Sigmoid colon (tissue), 7 donors: ENCODE measurements around the gene UBR3. TPM values are rescaled to one million over a fixed set of nuclear protein-coding genes. Genes with fewer than 3 reads are reported as not detected.

Experiments used
- DNase-seq: peaks from one replicate; pipeline ENCODE4 v3.0.0-alpha.2; 2019
- H3K27ac ChIP-seq, 4 donors: fragments of 200-600 bp; sonication (generic); one replicate each; pipeline ENCODE4 v1.5.1; 2016 to 2019; ENCODE audit warnings: mild to moderate bottlenecking in 1 of 4
- H3K27me3 ChIP-seq, 3 donors: fragments of 200-600 bp; sonication (generic); one replicate each; pipeline ENCODE4 v1.5.1; 2019; ENCODE audit warnings: mild to moderate bottlenecking in 1 of 3
- H3K36me3 ChIP-seq, 4 donors: fragments of 200-600 bp; sonication (generic); one replicate each; pipeline ENCODE4 v1.5.1; 2016 to 2019
- H3K4me1 ChIP-seq, 4 donors: fragments of 200-600 bp; sonication (generic); one replicate each; pipeline ENCODE4 v1.5.1; 2017 to 2019
- H3K4me3 ChIP-seq, 4 donors: fragments of 200-600 bp; sonication (generic); one replicate each; pipeline ENCODE4 v1.5.1; 2017 to 2019; ENCODE audit warnings: mild to moderate bottlenecking in 2 of 4, moderate library complexity in 1 of 4
- H3K9me3 ChIP-seq, 4 donors: fragments of 200-600 bp in 3 of 4; sonication (generic) in 3 of 4; one replicate each; pipeline versions ENCODE4 v1.5.1 to v1.6.1; 2013 to 2019
- EP300 ChIP-seq, 4 donors: sonication (generic); formaldehyde crosslinking; IDR thresholded peaks; one replicate each; pipeline ENCODE4 v1.6.1; 2017; ENCODE audit warnings: antibody characterized with exemption in 4 of 4
- POLR2A ChIP-seq, 2 donors: fragments of 450-650 bp; IDR thresholded peaks; one replicate each; pipeline ENCODE4 v1.6.1; 2016; ENCODE audit warnings: antibody characterized with exemption in 2 of 2, mild to moderate bottlenecking in 2 of 2, moderate library complexity in 2 of 2
- POLR2AphosphoS5 ChIP-seq, 4 donors: sonication (generic); formaldehyde crosslinking; IDR thresholded peaks; one replicate each; pipeline ENCODE4 v1.6.1; 2017; ENCODE audit warnings: antibody characterized with exemption in 4 of 4
- WGBS, 2 donors: extraction: QIAGEN DNeasy Blood & Tissue Kit; methylation state at CpG; one replicate each; pipeline ENCODE4 v1.1.7; 2013; 5-methylcytosine and 5-hydroxymethylcytosine counted together
- intact Hi-C: fragments of 100-400 bp; cut with DNase I; formaldehyde crosslinking; loops from one replicate; pipeline ENCODE4 v1.15.1; 2023
- polyA plus RNA-seq, 3 donors: library from polyadenylated mRNA; stranded (reverse); fragments of 200-250 nt; gene quantifications; one replicate each; pipeline ENCODE4 v1.2.3, GENCODE V29; 2013
- total RNA-seq, 4 donors: library from RNA; depleted of rRNA; stranded (reverse); fragments of >200 nt; gene quantifications; one replicate each; pipeline ENCODE4 v1.1.0, GENCODE V29; 2016
- TF ChIP-seq, protein P1 (sequence below), 4 experiments: fragments of 450-650 bp in 3 of 4; fragments of 200-600 bp in 1 of 4; IDR thresholded peaks; one replicate each; pipeline ENCODE4 v1.5.1; 2016 to 2019; ENCODE audit warnings: antibody characterized with exemption in 4 of 4, mild to moderate bottlenecking in 3 of 4, moderate library complexity in 2 of 4
- donor health status: healthy with polysubstance abuse.
- donor health status: Bipolar disorder and iron deficiency.
- donor health status: healthy.

Gene UBR3, protein sequence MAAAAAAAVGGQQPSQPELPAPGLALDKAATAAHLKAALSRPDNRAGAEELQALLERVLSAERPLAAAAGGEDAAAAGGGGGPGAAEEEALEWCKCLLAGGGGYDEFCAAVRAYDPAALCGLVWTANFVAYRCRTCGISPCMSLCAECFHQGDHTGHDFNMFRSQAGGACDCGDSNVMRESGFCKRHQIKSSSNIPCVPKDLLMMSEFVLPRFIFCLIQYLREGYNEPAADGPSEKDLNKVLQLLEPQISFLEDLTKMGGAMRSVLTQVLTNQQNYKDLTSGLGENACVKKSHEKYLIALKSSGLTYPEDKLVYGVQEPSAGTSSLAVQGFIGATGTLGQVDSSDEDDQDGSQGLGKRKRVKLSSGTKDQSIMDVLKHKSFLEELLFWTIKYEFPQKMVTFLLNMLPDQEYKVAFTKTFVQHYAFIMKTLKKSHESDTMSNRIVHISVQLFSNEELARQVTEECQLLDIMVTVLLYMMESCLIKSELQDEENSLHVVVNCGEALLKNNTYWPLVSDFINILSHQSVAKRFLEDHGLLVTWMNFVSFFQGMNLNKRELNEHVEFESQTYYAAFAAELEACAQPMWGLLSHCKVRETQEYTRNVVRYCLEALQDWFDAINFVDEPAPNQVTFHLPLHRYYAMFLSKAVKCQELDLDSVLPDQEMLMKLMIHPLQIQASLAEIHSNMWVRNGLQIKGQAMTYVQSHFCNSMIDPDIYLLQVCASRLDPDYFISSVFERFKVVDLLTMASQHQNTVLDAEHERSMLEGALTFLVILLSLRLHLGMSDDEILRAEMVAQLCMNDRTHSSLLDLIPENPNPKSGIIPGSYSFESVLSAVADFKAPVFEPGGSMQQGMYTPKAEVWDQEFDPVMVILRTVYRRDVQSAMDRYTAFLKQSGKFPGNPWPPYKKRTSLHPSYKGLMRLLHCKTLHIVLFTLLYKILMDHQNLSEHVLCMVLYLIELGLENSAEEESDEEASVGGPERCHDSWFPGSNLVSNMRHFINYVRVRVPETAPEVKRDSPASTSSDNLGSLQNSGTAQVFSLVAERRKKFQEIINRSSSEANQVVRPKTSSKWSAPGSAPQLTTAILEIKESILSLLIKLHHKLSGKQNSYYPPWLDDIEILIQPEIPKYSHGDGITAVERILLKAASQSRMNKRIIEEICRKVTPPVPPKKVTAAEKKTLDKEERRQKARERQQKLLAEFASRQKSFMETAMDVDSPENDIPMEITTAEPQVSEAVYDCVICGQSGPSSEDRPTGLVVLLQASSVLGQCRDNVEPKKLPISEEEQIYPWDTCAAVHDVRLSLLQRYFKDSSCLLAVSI (N-terminal part only)
- total RNA-seq, result 100 to 1,000 TPM in 1 of 4 donors, 10 to 100 TPM in 3; 63.3 to 101 (median 76.8) TPM
- 10 to 100 TPM in 1 of 3 donors, 1 to 10 TPM in 2; 4.2 to 10.3 (median 4.8) TPM for polyA plus RNA-seq

DNA sequence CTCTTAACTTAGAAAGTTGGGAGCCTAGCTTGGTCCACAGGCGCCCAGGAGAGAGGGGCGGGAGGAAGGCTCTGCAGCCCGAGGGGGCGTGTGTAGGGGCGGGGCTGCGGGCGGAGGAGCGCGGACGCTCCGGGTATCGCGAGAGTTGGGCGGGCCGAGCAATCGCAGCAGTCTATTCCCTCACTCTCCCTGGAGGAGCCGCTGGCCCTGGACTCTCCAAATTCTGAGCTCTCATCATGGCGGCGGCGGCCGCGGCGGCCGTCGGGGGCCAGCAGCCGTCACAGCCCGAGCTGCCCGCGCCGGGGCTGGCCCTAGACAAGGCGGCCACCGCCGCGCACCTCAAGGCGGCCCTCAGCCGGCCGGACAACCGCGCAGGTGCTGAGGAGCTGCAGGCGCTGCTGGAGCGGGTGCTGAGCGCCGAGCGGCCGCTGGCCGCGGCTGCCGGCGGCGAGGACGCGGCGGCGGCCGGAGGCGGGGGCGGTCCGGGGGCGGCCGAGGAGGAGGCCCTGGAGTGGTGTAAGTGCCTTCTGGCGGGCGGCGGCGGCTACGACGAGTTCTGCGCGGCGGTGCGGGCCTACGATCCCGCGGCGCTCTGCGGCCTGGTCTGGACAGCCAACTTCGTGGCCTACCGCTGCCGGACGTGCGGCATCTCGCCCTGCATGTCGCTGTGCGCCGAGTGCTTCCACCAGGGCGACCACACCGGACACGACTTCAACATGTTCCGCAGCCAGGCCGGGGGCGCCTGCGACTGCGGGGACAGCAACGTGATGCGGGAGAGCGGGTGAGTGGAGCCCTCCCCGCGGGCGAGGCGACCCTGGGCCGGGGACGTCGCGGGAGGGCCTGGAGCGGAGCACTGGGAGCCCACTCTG, at the start of gene UBR3:
UBR3 (plus strand) TSS at position 183 of the 869 bp plus-strand sequence; CDS start at position 237, 54 bp downstream.
- intact Hi-C loops, result loop anchor here (5.0 kb wide), 2 partner anchors 50 to 240 kb away; no protein-coding TSS in a partner anchor
- Histone ChIP-seq H3K27ac (peak within 1 kb of the TSS; percentile 85 to 96 (median 88)), H3K4me1 (peaks cover 0 to 66% (median 44%) of the 10 kb centered on the region in 4 donors), H3K9me3 (no peaks in the 10 kb centered on the region), H3K27me3 (no peaks in the 10 kb centered on the region), H3K4me3 (peak within 1 kb of the TSS; percentile 68 to 89 (median 76)), H3K36me3 (no peaks in the 10 kb centered on the region)
- DNase-seq, result peak; percentile 97
- 0 to 1% methylated on average over 104 of the region's 104 CpGs for WGBS, 2 donors
- TF ChIP-seq EP300 (IDR thresholded peaks at IDR 0.05) (no peak), POLR2AphosphoS5 (IDR thresholded peaks at IDR 0.05) (peak; percentile 85 to 94 (median 92)), POLR2A (IDR thresholded peaks at IDR 0.05) (peak in 1 of 2 donors; percentile 45)
- TF ChIP-seq, protein P1, sequence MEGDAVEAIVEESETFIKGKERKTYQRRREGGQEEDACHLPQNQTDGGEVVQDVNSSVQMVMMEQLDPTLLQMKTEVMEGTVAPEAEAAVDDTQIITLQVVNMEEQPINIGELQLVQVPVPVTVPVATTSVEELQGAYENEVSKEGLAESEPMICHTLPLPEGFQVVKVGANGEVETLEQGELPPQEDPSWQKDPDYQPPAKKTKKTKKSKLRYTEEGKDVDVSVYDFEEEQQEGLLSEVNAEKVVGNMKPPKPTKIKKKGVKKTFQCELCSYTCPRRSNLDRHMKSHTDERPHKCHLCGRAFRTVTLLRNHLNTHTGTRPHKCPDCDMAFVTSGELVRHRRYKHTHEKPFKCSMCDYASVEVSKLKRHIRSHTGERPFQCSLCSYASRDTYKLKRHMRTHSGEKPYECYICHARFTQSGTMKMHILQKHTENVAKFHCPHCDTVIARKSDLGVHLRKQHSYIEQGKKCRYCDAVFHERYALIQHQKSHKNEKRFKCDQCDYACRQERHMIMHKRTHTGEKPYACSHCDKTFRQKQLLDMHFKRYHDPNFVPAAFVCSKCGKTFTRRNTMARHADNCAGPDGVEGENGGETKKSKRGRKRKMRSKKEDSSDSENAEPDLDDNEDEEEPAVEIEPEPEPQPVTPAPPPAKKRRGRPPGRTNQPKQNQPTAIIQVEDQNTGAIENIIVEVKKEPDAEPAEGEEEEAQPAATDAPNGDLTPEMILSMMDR (IDR thresholded peaks at IDR 0.05), result no peak

DNA sequence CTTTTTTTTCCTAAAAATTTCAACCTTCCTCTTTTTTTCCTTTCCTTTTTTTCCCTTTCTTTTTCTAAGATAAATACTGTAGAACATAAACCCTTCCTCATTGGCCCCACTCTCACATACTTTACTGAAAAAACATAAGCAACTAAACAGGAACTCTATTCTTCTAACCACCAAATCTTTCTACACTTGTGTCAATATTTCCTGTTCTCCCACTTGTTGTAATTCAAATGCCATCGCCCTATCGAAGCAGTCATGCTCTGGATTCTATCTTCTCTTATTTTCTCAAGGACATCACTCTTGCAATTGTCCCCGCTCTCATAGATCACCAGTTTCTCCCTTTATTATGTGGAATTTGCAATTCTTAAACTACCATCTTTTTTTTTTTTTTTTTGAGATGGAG, 48.8 kb upstream of the UBR3 start:
- TF ChIP-seq POLR2AphosphoS5 (IDR thresholded peaks at IDR 0.05) (no peak), EP300 (IDR thresholded peaks at IDR 0.05) (no peak), POLR2A (IDR thresholded peaks at IDR 0.05) (no peak)
- TF ChIP-seq, protein P1 (IDR thresholded peaks at IDR 0.05), result no peak
- 82 to 86% methylated on average over 3 of the region's 3 CpGs for WGBS, 2 donors

DNA sequence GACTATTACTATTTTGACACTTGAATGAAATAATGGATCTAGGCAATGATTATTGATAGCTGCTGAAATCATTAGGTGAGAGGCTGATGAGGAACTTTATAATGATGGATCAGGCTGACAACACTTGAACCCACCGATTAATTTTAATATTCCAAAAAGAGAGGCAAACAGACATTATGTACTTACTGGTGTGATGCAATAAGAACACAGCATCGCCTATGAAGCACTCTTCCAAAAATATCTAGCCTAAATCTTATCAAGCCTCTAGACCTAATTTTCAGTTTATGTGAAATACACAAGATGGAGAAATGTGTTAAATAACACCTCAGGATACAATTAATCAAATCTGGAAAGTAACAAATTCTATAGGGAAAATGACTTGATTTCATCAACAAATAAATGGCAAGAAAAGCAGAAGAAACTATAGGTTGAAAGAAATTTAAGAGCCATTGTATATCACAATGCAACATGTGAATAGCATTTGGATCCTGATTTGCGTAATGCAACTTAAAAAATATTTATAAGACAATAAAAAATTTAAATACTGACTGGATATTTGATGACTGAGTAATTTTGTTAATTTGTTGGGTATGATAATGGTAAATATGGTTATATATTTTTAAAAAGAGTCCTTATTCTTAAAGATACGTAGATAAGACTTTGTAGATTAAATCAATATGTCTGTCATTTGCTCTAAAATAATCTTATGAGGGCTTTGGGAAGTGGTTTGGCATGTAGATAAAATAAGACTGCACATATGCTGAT, 45.8 kb upstream of the UBR3 start:
- no peaks in the 10 kb centered on the region for H3K36me3 ChIP-seq
- no peak for DNase-seq
- H3K27ac ChIP-seq, result no peak overlapping the region
- H3K4me3 ChIP-seq, result no peak overlapping the region
- intact Hi-C loops, result no loop called here
- WGBS, 2 donors, result 82 to 92% methylated on average over 4 of the region's 4 CpGs
- no peak for TF ChIP-seq EP300 (IDR thresholded peaks at IDR 0.05)
- TF ChIP-seq, protein P1 (IDR thresholded peaks at IDR 0.05), result no peak
- no peak for TF ChIP-seq POLR2AphosphoS5 (IDR thresholded peaks at IDR 0.05)
- no peak for TF ChIP-seq POLR2A (IDR thresholded peaks at IDR 0.05)
- H3K27me3 ChIP-seq, result no peaks in the 10 kb centered on the region
- peaks cover 0 to 5% (median 2%) of the 10 kb centered on the region in 4 donors for H3K4me1 ChIP-seq
- H3K9me3 ChIP-seq, result no peaks in the 10 kb centered on the region

More for the DNA sequence above, 48.8 kb upstream of the UBR3 start:
- no peaks in the 10 kb centered on the region for H3K27me3 ChIP-seq
- no peaks in the 10 kb centered on the region for H3K36me3 ChIP-seq
- H3K4me1 ChIP-seq, result peaks cover 0 to 16% (median 7%) of the 10 kb centered on the region in 4 donors
- H3K27ac ChIP-seq, result no peak overlapping the region
- no peaks in the 10 kb centered on the region for H3K9me3 ChIP-seq
- DNase-seq, result no peak
- no peak overlapping the region for H3K4me3 ChIP-seq
- intact Hi-C loops, result no loop called here
